CD4-positive, alpha-beta T cell (primary cell): ENCODE results near the gene LTA4H. TPM values are rescaled to one million over a fixed set of nuclear protein-coding genes. Genes with fewer than 3 reads are reported as not detected.

ENCODE experiments used
- ATAC-seq: fragments of 200-7000 bp; cut with Tn5 transposase; one replicate; pipeline ENCODE4 v1.10.0; 2022; ENCODE audit warnings: mild to moderate bottlenecking; ENCODE audit not compliant: poor library complexity
- CTCF ChIA-PET: fragments of 350-600 bp; sonication (Branson Sonifier 250); formaldehyde crosslinking; loops from one replicate; lab custom pipeline; 2021; ENCODE audit warnings: antibody characterized with exemption, inconsistent platforms; lab: Charles Lee
- POLR2A ChIA-PET: fragments of 350-600 bp; sonication (Branson Sonifier 250); formaldehyde crosslinking; loops from one replicate; lab custom pipeline; 2021; ENCODE audit warnings: antibody characterized with exemption, inconsistent platforms; lab: Charles Lee
- DNase-seq, 14 experiments: peaks; one replicate each; pipeline ENCODE4 v3.0.0-alpha.2; 2013 to 2020; ENCODE audit warnings: mixed read lengths in 2 of 14
- H3K27ac ChIP-seq, 2 donors: one replicate each; pipeline versions ENCODE4 v1.5.1 to v1.7.0; 2013; ENCODE audit warnings: low read length in 2 of 2, low read depth in 1 of 2, mild to moderate bottlenecking in 1 of 2
- H3K27me3 ChIP-seq, 2 experiments: 1 replicate in 1 of 2; 2 replicates in 1 of 2; pipeline versions ENCODE4 v1.6.1 to v1.7.0; 2013; ENCODE audit warnings: low read length in 2 of 2, control low read depth in 1 of 2, mild to moderate bottlenecking in 1 of 2, moderate library complexity in 1 of 2; ENCODE audit not compliant: insufficient read depth in 2 of 2, control insufficient read depth in 1 of 2
- H3K36me3 ChIP-seq: one replicate; pipeline ENCODE4 v1.6.1; 2013; ENCODE audit warnings: low read length, control low read depth; ENCODE audit not compliant: insufficient read depth
- H3K4me1 ChIP-seq: one replicate; pipeline ENCODE4 v1.6.1; 2013; ENCODE audit warnings: low read length, control low read depth; ENCODE audit not compliant: insufficient read depth
- H3K4me3 ChIP-seq: one replicate; pipeline ENCODE4 v1.5.1; 2013; ENCODE audit warnings: mild to moderate bottlenecking, low read length, moderate library complexity
- H3K9me3 ChIP-seq, 2 experiments: 1 replicate in 1 of 2; 2 replicates in 1 of 2; pipeline versions ENCODE4 v1.6.1 to v1.7.0; 2013; ENCODE audit warnings: low read length in 2 of 2, mild to moderate bottlenecking in 2 of 2, control low read depth in 1 of 2, moderate library complexity in 1 of 2; ENCODE audit not compliant: control insufficient read depth in 1 of 2, insufficient read depth in 1 of 2
- H3K27ac Mint-ChIP-seq: one replicate; pipeline ENCODE4 v1.8.0; 2020; ENCODE audit warnings: mixed read lengths
- H3K27me3 Mint-ChIP-seq: one replicate; pipeline ENCODE4 v1.8.0; 2021; ENCODE audit warnings: mixed read lengths
- H3K36me3 Mint-ChIP-seq: one replicate; pipeline ENCODE4 v1.8.0; 2021; ENCODE audit warnings: low read depth, mixed read lengths
- H3K4me1 Mint-ChIP-seq: one replicate; pipeline ENCODE4 v1.8.0; 2021; ENCODE audit warnings: low read depth, mixed read lengths
- H3K4me3 Mint-ChIP-seq: one replicate; pipeline ENCODE4 v1.8.0; 2020; ENCODE audit warnings: mild to moderate bottlenecking, mixed read lengths
- H3K9me3 Mint-ChIP-seq: one replicate; pipeline ENCODE4 v1.8.0; 2020; ENCODE audit warnings: mixed read lengths
- CTCF ChIP-seq: fragments of 200-600 bp; IDR thresholded peaks from one replicate; pipeline ENCODE4 v1.8.0; 2022; ENCODE audit warnings: antibody characterized with exemption, mild to moderate bottlenecking
- intact Hi-C, 2 experiments: fragments of 100-400 bp; cut with DNase I in 1 of 2; cut with micrococcal nuclease in 1 of 2; formaldehyde crosslinking; loops; one replicate each; pipeline versions ENCODE4 v1.15.1 to v1.9.0; 2023 to 2025; cut with DNase I, micrococcal nuclease
- total RNA-seq, 174 experiments: library from RNA in 2 of 174; stranded (reverse) in 2 of 174; gene quantifications; one replicate each; pipeline ENCODE4 v1.2.3 and lab custom pipeline; 2021 to 2026

The LTA4H gene
- total RNA-seq, 2 experiments from 2014 or later: 43.0 to 44.0 TPM

GRCh38 chr12:96026331-96026730 is 9.1 kb downstream of the LTA4H start:
- intact Hi-C loops: no loop called here
- no peak overlapping the region for H3K27ac Mint-ChIP-seq
- no peaks in the 10 kb centered on the region for H3K9me3 ChIP-seq
- POLR2A ChIA-PET: no interaction called here
- no peaks in the 10 kb centered on the region for H3K9me3 Mint-ChIP-seq
- ATAC-seq (no peak), DNase-seq (no peak)
- H3K36me3 Mint-ChIP-seq: peaks cover 73% of the 10 kb centered on the region
- H3K4me1 Mint-ChIP-seq: peaks cover 13% of the 10 kb centered on the region
- TF ChIP-seq CTCF: no peak
- no peak overlapping the region for H3K27ac ChIP-seq
- no peak overlapping the region for H3K4me3 ChIP-seq
- peaks cover 66% of the 10 kb centered on the region for H3K36me3 ChIP-seq
- H3K4me3 Mint-ChIP-seq: no peak overlapping the region
- no peaks in the 10 kb centered on the region for H3K27me3 ChIP-seq
- CTCF ChIA-PET: no interaction called here
- no peaks in the 10 kb centered on the region for H3K27me3 Mint-ChIP-seq
- H3K4me1 ChIP-seq: no peaks in the 10 kb centered on the region

- intact Hi-C loops: no loop called here
- Mint-ChIP-seq H3K4me3 (no peak overlapping the region), H3K27me3 (no peaks in the 10 kb centered on the region), H3K9me3 (no peaks in the 10 kb centered on the region), H3K36me3 (peaks cover 81% of the 10 kb centered on the region), H3K27ac (no peak overlapping the region), H3K4me1 (peaks cover 11% of the 10 kb centered on the region)
- ATAC-seq (no peak), DNase-seq (no peak)
- ChIA-PET POLR2A (no interaction called here), CTCF (no interaction called here)
- Histone ChIP-seq H3K4me1 (no peaks in the 10 kb centered on the region), H3K36me3 (peaks cover 74% of the 10 kb centered on the region), H3K9me3 (no peaks in the 10 kb centered on the region), H3K4me3 (no peak overlapping the region), H3K27ac (no peak overlapping the region), H3K27me3 (no peaks in the 10 kb centered on the region)
- no peak for TF ChIP-seq CTCF
Observed at GRCh38 chr12:96025518-96025917, 9.9 kb downstream of the LTA4H start.

DNA sequence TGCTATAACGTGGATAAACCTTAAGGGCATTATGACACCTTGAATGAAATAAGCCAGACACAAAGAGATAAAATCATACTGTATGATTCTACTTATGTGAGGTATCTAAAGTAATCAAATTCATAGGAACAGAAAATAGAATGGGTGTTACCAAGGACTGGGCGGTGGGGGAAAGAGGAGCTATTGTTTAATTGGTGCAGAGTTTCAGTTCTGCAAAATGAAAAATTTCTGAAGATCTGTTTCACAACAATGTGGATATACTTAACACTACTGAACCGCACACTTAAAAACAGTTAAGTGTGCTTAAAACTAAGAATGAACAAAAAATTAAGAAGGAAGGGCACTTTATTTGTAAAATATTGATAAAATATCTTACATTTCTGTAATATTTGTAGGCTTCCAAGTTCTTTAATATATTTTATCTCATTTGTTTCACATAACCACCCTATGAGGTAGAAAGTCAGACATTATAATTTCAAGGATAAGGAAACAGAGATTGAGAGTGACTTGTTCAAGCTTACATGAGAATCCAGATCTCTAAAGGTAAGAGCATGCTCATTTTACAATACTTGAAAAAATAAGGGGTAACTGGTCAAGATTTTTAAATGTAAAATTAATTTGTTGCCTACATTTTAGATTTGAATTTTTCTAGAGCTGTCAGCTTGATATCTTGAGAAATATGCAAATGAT is 14.9 kb downstream of the LTA4H start:
- Mint-ChIP-seq H3K27ac (no peak overlapping the region), H3K4me3 (no peak overlapping the region), H3K4me1 (no peaks in the 10 kb centered on the region), H3K36me3 (peaks cover 85% of the 10 kb centered on the region), H3K27me3 (no peaks in the 10 kb centered on the region), H3K9me3 (no peaks in the 10 kb centered on the region)
- ATAC-seq: no peak
- H3K9me3 ChIP-seq: no peaks in the 10 kb centered on the region
- no peak overlapping the region for H3K4me3 ChIP-seq
- H3K36me3 ChIP-seq: peaks cover 65% of the 10 kb centered on the region
- H3K27ac ChIP-seq: no peak overlapping the region
- no peaks in the 10 kb centered on the region for H3K27me3 ChIP-seq
- TF ChIP-seq CTCF: no peak
- ChIA-PET CTCF (interaction anchor here (1.4 kb wide), 1 partner anchor 22 kb away, joined by 3 read pairs; no protein-coding TSS in a partner anchor), POLR2A (no interaction called here)
- H3K4me1 ChIP-seq: no peaks in the 10 kb centered on the region
- intact Hi-C loops: no loop called here
- DNase-seq: peak in 1 of 14 experiments; percentile 22
